ENCODE results near the gene IL15RA.

Gene IL15RA

GRCh38 chr10:6009150-6009549 is 31.8 kb upstream of the IL15RA start:
- H3K9ac ChIP-seq = no peak overlapping the region

GRCh38 chr10:6008497-6009142 is 31.3 kb upstream of the IL15RA start:
- H2AFZ ChIP-seq (ENCODE audit: low read depth) = no peak overlapping the region
- no peak for TF ChIP-seq CTCF (conservative IDR thresholded peaks at IDR 0.05; ENCODE audit: low read depth, low read length)
- H3K4me3 ChIP-seq (IDR thresholded peaks at IDR 0.05; ENCODE audit: insufficient read depth, low read depth, low read length) = no peak overlapping the region
- no peak overlapping the region for H3K4me2 ChIP-seq
- H3K27ac ChIP-seq = no peak overlapping the region
- no peaks in the 10 kb centered on the region for H4K20me1 ChIP-seq (ENCODE audit: insufficient read depth)
- H3K9ac ChIP-seq = no peak overlapping the region
- no peaks in the 10 kb centered on the region for H3K79me2 ChIP-seq (ENCODE audit: insufficient read depth, low read depth)
- no peaks in the 10 kb centered on the region for H3K4me1 ChIP-seq (ENCODE audit: low read depth, poor library complexity, severe bottlenecking)
- no peaks in the 10 kb centered on the region for H3K27me3 ChIP-seq (ENCODE audit: insufficient read depth, low read depth)
- H3K36me3 ChIP-seq (ENCODE audit: insufficient read depth) = no peaks in the 10 kb centered on the region

More at GRCh38 chr10:6009150-6009549, 31.8 kb upstream of the IL15RA start:
- Histone ChIP-seq H3K4me3 (IDR thresholded peaks at IDR 0.05; ENCODE audit: insufficient read depth, low read depth, low read length) (no peak overlapping the region), H4K20me1 (ENCODE audit: insufficient read depth) (no peaks in the 10 kb centered on the region), H3K36me3 (ENCODE audit: insufficient read depth) (no peaks in the 10 kb centered on the region), H3K27me3 (ENCODE audit: insufficient read depth, low read depth) (no peaks in the 10 kb centered on the region), H3K27ac (no peak overlapping the region), H3K4me1 (ENCODE audit: low read depth, poor library complexity, severe bottlenecking) (peaks cover 3% of the 10 kb centered on the region), H3K4me2 (no peak overlapping the region), H2AFZ (ENCODE audit: low read depth) (no peak overlapping the region), H3K79me2 (ENCODE audit: insufficient read depth, low read depth) (no peaks in the 10 kb centered on the region)
- no peak for TF ChIP-seq CTCF (conservative IDR thresholded peaks at IDR 0.05; ENCODE audit: low read depth, low read length)

- Histone ChIP-seq H3K4me1 (ENCODE audit: low read depth, poor library complexity, severe bottlenecking) (no peaks in the 10 kb centered on the region), H3K9ac (no peak overlapping the region), H3K36me3 (ENCODE audit: insufficient read depth) (no peaks in the 10 kb centered on the region), H3K4me2 (no peak overlapping the region), H2AFZ (ENCODE audit: low read depth) (no peak overlapping the region), H4K20me1 (ENCODE audit: insufficient read depth) (no peaks in the 10 kb centered on the region), H3K27me3 (ENCODE audit: insufficient read depth, low read depth) (no peaks in the 10 kb centered on the region), H3K27ac (no peak overlapping the region), H3K4me3 (IDR thresholded peaks at IDR 0.05; ENCODE audit: insufficient read depth, low read depth, low read length) (no peak overlapping the region), H3K79me2 (ENCODE audit: insufficient read depth, low read depth) (no peaks in the 10 kb centered on the region)
- TF ChIP-seq CTCF (conservative IDR thresholded peaks at IDR 0.05; ENCODE audit: low read depth, low read length) = no peak
These were observed 29.6 kb upstream of the IL15RA start for GRCh38 chr10:6006991-6007390.

GRCh38 chr10:6006546-6006945 is 29.2 kb upstream of the IL15RA start:
- Histone ChIP-seq H3K9ac (no peak overlapping the region), H3K27ac (no peak overlapping the region), H3K4me2 (no peak overlapping the region), H3K36me3 (ENCODE audit: insufficient read depth) (no peaks in the 10 kb centered on the region), H3K4me3 (IDR thresholded peaks at IDR 0.05; ENCODE audit: insufficient read depth, low read depth, low read length) (no peak overlapping the region), H2AFZ (ENCODE audit: low read depth) (no peak overlapping the region), H3K27me3 (ENCODE audit: insufficient read depth, low read depth) (no peaks in the 10 kb centered on the region), H3K79me2 (ENCODE audit: insufficient read depth, low read depth) (no peaks in the 10 kb centered on the region), H3K4me1 (ENCODE audit: low read depth, poor library complexity, severe bottlenecking) (no peaks in the 10 kb centered on the region), H4K20me1 (ENCODE audit: insufficient read depth) (no peaks in the 10 kb centered on the region)
- TF ChIP-seq CTCF (conservative IDR thresholded peaks at IDR 0.05; ENCODE audit: low read depth, low read length) = no peak

Measured in KMS-11 (cell line).